Activated CD8-positive, alpha-beta memory T cell treated with anti-CD3 and anti-CD28 coated beads for 1 hour (primary cell): ENCODE data around the gene CAMTA1.
"Not testable (repeated sequence)": the region's sequence is repeated elsewhere in the genome, so short reads cannot be mapped to it uniquely, and the experiment has no call there.

Experiments used
- DNase-seq, 2 donors: peaks; one replicate each; pipeline ENCODE4 v3.0.0-alpha.2; 2020; ENCODE audit warnings: low read depth in 1 of 2; ENCODE audit errors: extremely low read depth in 1 of 2

Gene CAMTA1

DNA sequence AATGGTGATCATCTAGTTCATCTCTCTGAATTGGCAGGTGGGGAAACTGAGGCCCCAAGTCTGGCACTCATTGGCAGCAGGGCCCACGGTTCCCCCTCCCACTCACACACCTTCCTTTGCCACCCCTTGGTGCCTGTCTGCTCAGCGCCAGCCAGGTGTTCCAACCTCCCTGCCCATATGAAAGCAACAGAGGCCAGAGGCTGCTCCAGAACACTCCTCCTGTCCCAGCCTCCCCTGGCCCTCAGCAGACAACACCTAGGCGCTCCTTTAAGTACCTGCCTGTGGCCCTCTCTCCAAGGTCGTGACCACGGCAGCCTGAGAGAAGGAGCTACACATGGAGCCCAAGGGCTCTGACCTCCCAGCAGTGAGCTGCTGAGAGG, 623.5 kb downstream of the CAMTA1 start:
- no peak for DNase-seq

GRCh38 chr1:7409278-7409677, 624.0 kb downstream of the CAMTA1 start:
- DNase-seq: no peak

GRCh38 chr1:7410156-7410555, 624.9 kb downstream of the CAMTA1 start:
- DNase-seq: no peak

DNA sequence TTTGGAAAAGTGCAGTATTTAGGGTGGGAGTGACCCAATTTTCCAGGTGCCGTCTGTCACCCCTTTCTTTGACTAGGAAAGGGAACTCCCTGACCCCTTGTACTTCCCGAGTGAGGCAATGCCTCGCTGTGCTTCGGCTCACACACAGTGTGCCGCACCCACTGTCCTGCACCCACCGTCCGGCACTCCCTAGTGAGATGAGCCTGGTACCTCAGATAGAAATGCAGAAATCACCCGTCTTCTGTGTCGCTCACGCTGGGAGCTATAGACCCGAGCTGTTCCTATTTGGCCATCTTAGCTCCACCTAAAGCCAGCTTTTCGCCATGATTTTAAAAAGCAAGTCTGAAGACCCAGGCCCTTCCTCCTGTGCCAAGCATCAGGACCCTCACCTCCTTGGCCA, 632.4 kb downstream of the CAMTA1 start:
- not testable (repeated sequence) for DNase-seq

- DNase-seq: no peak
Measured at GRCh38 chr1:7418442-7419080, 633.3 kb downstream of the CAMTA1 start.

DNA sequence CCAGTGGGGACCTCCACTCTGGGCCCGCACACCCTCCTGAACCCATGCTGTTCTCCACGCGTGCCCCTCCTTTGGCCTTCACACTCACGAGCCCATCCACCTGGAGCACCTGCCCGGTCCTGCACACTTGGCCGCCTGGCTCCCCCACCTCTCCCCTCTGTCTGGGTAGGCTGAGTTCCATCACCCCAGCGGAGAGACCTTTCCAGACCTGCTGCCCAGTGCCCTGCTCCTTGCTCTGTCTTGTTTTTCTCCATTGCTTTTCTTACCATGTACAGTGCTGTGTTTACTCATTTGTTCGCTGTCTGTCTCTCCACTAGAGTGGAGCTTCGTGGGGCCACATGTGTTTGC, 634.8 kb downstream of the CAMTA1 start:
- no peak for DNase-seq

DNA sequence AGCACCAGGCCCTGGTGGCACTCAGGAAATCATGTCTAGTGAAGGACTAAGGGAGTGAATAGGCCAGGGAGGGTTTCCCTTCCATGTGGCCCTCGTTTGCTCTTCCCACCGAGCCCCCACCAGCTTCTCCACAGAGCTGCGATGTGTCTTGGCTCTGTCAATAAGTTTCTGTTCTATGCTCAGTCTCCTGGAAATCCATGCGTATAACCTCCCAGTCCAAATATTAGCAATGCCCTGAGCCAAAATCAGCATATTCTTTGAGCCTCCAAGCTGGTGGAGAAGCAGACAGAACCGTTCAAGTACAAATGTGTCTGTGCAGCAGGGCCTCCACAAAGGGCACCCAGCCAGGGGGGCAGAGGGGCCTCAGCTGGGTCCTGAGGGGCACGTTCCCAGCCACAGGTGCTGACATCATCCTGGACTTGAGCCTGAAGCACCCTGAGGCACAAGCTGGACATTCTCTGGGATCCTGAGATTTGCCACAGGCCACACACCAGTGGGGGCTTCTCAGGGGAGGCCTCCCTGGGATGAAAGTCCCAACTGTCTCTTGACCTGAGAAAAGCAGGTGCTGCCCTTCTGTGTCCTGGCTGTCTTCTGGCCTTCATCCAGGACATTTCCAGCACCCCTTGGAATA, 635.3 kb downstream of the CAMTA1 start:
- no peak for DNase-seq

DNA sequence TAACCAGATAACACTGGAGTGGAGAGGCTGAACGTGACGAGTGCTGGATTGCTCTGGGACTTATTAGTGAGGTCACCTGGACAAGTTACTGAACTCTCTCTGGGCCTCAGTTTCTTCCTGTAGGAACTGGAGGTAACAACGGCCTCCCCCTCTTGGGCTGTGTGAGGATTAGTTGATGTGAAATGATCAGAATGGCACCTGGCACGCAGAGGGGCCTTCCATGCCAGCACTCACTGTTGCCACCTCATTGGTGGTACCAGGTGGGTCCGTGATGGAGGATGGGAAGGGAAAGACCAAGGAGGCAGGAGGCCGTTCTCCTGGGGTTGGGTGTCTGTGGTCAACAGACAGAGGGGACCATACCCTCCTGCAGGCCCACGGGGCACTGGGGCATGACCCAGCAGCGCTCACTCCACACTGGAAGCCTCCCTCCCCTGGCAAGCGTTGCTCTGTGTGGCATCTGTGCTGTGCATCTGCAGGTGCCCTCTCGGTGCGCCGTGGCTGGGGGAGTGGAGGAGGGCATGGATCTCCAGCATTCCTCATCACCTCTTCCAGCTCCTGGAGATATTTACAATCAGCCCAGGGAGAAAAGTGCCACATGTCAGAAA, 636.3 kb downstream of the CAMTA1 start:
- DNase-seq: no peak

DNA sequence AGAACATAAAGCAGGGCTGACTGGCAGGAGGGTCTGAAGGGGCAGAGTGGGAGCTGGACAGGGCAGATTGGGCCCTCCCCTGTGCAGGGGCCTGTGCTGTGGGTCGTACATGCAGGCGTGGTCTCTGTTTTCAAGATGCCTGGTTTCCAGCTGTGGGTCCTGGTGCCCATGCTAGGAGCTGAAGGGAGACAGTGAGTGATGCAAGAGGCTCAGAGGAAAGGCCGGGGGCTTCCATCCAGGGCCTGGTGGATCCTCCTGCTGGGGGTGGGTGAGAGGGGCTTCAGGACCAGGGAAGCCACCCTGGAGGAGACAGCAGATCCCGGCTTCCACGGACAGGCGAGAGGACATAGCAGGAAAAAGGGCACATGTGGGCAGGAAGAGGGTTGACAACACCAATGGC, 636.8 kb downstream of the CAMTA1 start:
- DNase-seq: no peak

DNA sequence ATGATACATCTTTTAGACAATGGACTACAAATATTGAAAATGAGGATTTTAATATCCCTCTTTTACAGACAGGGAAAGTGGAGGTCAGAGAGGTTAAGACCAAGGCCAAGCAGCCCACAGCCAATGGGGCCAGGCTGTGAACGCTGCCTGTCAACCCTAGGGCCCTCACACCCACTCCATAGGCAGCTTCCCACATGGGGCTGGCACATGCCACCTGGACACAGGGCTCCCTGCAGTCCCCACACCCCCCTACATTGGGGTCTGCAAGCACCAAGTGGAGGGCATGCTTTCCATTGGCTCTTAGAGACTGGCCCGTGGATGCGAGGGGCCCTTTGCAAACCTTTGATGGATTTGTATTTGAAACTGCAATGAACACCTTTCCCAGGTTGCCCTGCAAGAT, 637.3 kb downstream of the CAMTA1 start:
- DNase-seq: no peak

GRCh38 chr1:7422966-7423365, 637.7 kb downstream of the CAMTA1 start:
- no peak for DNase-seq

DNA sequence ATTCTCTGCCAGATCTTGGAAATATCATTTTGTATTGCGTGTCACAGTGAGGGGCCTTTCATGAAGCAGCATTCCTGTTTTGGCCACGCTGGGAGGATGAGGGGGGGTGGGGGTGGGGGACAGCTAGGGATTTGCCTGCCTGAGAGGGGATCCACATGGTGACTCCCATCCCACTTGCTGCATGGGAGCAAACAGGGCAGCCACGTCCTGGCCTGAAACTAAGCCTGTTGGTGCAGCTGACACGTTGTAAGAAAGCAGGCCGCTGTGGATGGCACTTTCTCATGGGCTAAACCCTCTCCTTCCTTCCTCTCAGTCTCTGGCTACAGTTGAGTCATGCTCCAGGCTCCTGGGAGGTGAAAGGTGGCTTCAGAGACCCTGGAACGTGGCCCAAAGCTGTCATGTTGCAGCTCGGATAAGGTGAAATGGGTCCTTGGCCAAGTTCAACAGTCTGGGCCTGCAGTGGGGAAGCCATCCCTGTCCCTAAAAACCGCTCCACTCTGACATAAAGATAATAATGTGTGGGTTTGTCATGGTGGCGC, 639.2 kb downstream of the CAMTA1 start:
- no peak for DNase-seq

DNA sequence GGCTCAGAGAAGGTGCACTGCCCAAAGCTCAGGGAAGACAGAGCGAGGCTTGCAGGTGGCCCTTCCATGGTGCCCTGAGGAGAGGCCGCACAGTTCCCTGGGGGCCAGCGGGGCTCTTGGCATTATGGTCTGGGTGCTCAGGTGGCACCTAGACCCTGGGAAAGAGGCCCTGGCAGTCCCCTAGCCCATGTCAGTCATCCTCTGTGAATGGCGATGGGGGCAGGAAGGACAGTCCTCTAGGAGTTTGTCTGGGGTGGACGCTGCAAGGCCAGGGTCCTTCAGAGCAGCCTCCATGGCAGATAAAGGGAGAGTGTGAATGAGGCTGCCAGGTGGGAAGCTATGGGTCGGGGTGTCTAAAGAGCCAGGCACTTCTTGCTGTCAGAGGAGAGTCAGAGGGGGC, 640.0 kb downstream of the CAMTA1 start:
- no peak for DNase-seq

GRCh38 chr1:7425771-7426170, 640.5 kb downstream of the CAMTA1 start:
- DNase-seq: no peak

DNA sequence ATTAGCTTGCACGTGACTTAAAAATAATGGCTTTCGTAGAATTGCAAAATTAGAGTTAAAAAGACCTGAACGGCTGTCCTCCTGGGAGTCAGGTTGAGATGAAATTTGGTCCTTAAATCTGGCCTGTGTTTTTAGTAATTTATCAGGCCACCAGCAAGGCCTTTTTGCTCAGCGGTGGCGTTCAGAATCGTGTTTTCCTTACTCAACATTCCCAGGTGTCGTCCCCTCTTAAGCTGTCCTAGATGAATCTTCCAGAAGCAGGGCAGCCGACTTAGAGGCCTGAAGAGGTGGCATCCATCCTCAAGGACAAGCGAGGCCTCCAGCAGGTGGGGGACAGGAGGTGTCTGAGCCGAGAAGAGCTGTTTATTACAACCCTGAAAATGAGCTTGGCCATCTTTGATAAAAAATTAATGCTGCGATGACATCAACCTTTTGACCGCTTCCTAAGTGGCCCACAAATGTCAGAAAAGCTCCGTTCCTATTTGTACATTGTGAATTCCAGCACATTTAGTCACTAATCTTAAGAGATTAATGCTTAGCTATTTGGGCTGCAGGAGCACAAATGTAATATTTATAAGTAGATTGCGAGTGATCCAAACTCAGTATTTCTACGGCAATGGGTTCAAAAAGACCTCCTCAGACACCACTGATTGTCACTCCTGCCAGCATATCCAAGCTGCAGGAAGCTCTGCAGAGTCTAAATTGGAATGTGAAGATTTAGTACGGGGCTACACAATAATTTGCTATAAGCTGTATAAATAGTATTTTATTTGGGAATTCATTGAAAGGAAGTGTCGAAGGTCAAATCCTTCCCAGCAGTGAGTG, 641.7 kb downstream of the CAMTA1 start:
- no peak for DNase-seq

GRCh38 chr1:7427605-7428300, 642.5 kb downstream of the CAMTA1 start:
- no peak for DNase-seq

DNA sequence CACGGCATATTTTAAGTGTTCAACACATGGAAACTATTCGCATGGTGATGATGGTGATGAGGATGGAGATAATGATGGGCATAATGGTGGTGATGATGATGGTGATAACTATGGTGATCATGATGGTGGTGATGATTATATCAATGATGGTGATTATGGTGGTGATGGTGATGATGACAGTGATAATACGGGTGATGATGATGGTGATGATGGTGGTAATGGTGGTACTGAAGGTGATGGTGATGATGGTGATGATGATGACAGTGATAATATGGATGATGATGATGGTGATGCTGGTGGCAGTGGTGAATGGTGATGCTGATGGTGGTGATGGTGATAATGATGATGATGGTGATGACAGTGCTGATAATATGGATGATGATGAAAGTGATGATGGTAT, 644.0 kb downstream of the CAMTA1 start:
- no peak for DNase-seq

- no peak for DNase-seq
Measured at GRCh38 chr1:7430047-7430608, 644.9 kb downstream of the CAMTA1 start.

DNA sequence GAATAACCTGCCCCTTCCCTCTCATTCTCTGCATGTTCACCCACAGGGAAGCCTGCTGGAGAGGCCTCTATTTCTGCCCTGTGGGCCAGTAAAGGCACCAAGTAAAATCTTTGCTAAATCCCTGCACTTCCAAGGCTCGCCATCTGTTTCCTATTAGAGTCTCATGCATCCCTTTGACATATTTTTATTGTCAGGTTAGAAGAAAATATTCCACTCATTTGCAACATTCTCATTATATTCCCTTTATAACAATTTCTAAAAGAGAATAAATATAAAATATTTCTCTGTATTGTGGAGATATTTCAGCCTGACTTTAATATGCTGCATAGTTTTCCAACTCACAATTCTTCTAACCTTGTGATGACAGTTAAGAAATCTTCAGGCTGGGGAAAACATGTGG, 645.4 kb downstream of the CAMTA1 start:
- no peak for DNase-seq

GRCh38 chr1:7432102-7432899, 647.0 kb downstream of the CAMTA1 start:
- DNase-seq: no peak
